GM12801 (cell line): Measurements from ENCODE around the gene DDX17.

Source experiments
- TF ChIP-seq, protein P1 (sequence below): IDR thresholded peaks from one replicate; pipeline ENCODE4 v1.5.1; 2011; ENCODE audit warnings: control low read depth; ENCODE audit not compliant: insufficient read length; ENCODE audit errors: extremely low read depth

Gene DDX17

DNA sequence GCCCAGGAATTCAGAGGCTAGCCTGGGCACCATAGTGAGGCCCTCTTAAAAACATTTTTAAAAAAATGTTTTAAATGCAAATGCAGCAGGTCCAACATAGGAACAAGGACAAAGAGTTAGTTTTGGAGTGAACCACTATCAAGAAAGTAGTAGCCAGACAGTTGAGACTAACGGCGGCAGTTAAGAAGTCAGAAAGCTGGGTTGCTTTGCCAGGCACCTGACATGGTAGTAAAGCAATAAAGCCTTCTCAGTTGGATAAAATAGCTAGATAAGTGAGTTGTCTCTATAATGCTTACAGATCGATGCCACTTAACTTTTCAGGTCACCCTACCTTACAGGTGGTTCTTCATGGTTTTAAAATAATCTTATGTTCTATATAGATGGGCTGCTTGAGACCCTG, 16.9 kb upstream of the DDX17 start:
- TF ChIP-seq, protein P1, sequence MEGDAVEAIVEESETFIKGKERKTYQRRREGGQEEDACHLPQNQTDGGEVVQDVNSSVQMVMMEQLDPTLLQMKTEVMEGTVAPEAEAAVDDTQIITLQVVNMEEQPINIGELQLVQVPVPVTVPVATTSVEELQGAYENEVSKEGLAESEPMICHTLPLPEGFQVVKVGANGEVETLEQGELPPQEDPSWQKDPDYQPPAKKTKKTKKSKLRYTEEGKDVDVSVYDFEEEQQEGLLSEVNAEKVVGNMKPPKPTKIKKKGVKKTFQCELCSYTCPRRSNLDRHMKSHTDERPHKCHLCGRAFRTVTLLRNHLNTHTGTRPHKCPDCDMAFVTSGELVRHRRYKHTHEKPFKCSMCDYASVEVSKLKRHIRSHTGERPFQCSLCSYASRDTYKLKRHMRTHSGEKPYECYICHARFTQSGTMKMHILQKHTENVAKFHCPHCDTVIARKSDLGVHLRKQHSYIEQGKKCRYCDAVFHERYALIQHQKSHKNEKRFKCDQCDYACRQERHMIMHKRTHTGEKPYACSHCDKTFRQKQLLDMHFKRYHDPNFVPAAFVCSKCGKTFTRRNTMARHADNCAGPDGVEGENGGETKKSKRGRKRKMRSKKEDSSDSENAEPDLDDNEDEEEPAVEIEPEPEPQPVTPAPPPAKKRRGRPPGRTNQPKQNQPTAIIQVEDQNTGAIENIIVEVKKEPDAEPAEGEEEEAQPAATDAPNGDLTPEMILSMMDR, result no peak

- TF ChIP-seq, protein P1, result no peak
Measured at GRCh38 chr22:38519453-38520250, 13.5 kb upstream of the DDX17 start.

- TF ChIP-seq, protein P1, result no peak
Measured at GRCh38 chr22:38518620-38519019, 12.5 kb upstream of the DDX17 start.

GRCh38 chr22:38513063-38513462, 7.0 kb upstream of the DDX17 start:
- TF ChIP-seq, protein P1, result no peak

- TF ChIP-seq, protein P1, result no peak
Measured at GRCh38 chr22:38510416-38510970, 4.4 kb upstream of the DDX17 start.

- TF ChIP-seq, protein P1, result no peak
Measured at GRCh38 chr22:38505541-38506117, 482 bp downstream of the DDX17 start.

DNA sequence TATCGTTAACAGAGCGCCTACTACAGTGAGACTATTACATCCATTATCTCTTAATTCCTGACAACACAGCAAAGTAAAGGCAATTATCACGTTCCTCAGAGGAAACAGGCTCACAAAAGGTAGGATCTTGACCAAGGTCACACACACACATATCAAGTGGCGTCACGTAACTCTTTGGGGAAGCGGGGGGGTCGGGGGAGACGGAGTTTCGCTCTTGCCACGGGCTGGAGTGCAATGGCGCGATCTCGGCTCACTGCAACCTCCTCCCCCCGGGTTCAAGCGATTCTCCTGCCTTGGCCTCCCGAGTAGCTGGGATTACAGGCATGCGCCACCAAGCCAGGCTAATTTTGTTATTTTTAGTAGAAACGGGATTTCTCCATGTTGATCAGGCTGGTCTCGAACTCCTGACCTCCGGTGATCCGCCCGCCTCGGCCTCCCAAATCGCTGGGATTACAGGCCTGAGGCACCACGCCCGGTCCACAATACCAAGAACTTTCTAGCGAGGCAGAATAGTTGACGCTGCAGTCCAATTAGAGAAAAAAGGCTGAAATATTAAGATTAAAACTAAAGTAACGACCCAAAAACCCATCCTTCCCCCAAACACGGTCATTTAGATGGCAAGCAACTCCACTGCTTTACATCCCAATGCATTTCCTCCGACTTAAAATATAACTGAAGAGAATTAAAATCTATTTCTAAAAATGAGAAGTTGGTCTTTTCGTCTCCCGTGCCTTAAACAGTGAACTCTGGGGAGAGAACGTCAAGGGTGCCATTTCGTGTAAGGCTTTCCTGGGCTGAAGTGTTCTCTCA, 1.2 kb downstream of the DDX17 start:
- TF ChIP-seq, protein P1, result no peak
